AG04449 (cell line): ENCODE results near the gene ARL8B.

Source experiments
- CTCF ChIA-PET: fragments of 350-600 bp; formaldehyde crosslinking; extraction: SDS; loops from one replicate; lab custom pipeline; 2021; ENCODE audit warnings: antibody characterized with exemption; lab: Yijun Ruan, JAX
- POLR2A ChIA-PET: fragments of 400-600, 350-600 bp; formaldehyde crosslinking; extraction: SDS; loops from one replicate; lab custom pipeline; 2020; ENCODE audit warnings: antibody characterized with exemption, inconsistent platforms; lab: Yijun Ruan, JAX
- DNase-seq: peaks from one replicate; pipeline ENCODE4 v3.0.0-alpha.2; 2010; ENCODE audit warnings: low read depth, low spot score
- H3K4me3 ChIP-seq: 2 replicates; pipeline ENCODE4 v1.5.1; 2011; ENCODE audit warnings: low read depth, mild to moderate bottlenecking, control low read depth, low read length
- TF ChIP-seq, protein P1 (sequence below): IDR thresholded peaks from one replicate; pipeline ENCODE4 v1.5.1; 2011; ENCODE audit warnings: mild to moderate bottlenecking, moderate library complexity, low read length, control low read depth, inconsistent platforms; ENCODE audit not compliant: insufficient read depth; ENCODE audit errors: missing control alignments

The ARL8B gene

DNA sequence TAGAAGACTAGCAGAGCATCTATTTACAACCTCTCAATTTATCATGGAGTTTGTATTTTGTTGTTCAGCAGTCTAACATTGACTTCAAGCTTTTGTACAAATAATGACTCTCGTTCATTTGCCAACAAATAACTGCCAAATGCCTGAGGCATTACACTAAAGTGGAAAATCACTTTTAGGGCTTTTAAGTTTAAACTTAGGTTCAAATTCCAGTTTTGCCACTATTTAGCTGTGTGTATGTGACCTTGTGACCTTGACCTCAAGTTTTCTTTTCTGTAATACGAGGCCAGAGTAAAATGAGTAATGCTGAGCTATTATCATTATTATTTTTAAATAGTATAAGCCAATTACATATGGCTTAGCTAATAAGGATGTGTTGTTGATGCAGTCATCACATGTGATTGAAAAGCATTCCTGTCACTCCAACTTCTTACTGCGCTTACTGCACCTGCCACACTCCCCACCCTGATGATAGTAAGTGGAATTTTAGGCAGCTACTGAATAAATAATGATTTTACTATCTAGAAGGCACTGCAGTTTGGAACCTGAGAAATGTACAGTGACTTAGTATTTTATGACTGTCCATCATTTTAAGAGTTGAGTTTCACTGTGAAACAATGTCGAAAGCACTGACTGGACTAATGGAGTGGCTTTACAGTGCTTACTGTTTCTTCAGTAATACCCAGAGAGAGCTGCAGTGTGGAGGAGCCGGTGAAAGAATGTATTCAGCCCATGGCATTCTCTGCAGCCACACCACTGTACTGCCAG lies 16.3 kb downstream of the ARL8B start:
- TF ChIP-seq, protein P1, sequence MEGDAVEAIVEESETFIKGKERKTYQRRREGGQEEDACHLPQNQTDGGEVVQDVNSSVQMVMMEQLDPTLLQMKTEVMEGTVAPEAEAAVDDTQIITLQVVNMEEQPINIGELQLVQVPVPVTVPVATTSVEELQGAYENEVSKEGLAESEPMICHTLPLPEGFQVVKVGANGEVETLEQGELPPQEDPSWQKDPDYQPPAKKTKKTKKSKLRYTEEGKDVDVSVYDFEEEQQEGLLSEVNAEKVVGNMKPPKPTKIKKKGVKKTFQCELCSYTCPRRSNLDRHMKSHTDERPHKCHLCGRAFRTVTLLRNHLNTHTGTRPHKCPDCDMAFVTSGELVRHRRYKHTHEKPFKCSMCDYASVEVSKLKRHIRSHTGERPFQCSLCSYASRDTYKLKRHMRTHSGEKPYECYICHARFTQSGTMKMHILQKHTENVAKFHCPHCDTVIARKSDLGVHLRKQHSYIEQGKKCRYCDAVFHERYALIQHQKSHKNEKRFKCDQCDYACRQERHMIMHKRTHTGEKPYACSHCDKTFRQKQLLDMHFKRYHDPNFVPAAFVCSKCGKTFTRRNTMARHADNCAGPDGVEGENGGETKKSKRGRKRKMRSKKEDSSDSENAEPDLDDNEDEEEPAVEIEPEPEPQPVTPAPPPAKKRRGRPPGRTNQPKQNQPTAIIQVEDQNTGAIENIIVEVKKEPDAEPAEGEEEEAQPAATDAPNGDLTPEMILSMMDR = no peak
- ChIA-PET CTCF (interaction anchor here (0.8 to 1.8 kb wide), 5 partner anchors 8 to 17 kb away, joined by 4 read pairs; no protein-coding TSS in a partner anchor), POLR2A (interaction anchor here (0.7 kb wide), 1 partner anchor 16 kb away, joined by 3 read pairs; no protein-coding TSS in a partner anchor)
- no peak for DNase-seq
- no peak overlapping the region for H3K4me3 ChIP-seq

DNA sequence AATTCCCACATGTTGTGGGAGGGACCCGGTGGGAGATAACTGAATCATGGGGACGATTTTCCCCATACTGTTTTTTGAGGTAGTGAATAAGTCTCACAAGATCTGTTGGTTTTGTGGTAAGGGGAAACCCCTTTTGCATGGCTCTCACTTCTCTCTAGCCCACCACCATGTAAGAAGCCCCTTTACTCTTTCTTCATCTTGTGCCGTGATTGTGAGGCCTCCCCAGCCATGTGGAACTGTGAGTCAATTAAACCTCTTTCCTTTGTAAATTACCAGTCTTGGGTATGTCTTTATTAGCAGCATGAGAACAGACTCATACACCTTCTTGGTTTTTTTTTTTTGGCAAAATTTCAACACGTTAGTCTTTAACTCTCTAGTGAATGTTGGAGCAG lies 18.1 kb downstream of the ARL8B start:
- DNase-seq = no peak
- no peak overlapping the region for H3K4me3 ChIP-seq
- TF ChIP-seq, protein P1 = no peak
- ChIA-PET CTCF (interaction anchor here (1.2 to 1.8 kb wide), 2 partner anchors 14 to 19 kb away, joined by 3 to 4 read pairs; no protein-coding TSS in a partner anchor), POLR2A (no interaction called here)

DNA sequence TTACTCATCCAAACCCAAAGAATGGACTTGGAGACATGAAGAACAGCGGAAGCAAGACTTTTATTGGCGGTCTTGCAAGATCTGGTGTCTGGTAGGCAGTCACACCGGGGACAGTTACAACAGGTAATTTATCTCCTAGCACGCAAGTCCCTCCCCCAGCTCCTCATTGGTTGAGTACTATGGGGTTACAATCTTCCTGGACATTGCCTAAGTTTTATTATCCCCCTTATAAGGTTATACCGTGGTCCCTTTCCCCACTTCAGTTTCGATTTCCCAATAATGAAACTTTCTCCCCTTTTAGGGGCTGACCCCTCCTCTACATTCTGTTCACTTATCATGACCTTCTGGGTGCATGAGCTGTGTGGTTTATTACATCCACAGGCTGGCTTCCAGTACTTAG lies 18.7 kb downstream of the ARL8B start:
- TF ChIP-seq, protein P1 = no peak
- no peak for DNase-seq
- POLR2A ChIA-PET = no interaction called here
- CTCF ChIA-PET = no interaction called here
- no peak overlapping the region for H3K4me3 ChIP-seq

DNA sequence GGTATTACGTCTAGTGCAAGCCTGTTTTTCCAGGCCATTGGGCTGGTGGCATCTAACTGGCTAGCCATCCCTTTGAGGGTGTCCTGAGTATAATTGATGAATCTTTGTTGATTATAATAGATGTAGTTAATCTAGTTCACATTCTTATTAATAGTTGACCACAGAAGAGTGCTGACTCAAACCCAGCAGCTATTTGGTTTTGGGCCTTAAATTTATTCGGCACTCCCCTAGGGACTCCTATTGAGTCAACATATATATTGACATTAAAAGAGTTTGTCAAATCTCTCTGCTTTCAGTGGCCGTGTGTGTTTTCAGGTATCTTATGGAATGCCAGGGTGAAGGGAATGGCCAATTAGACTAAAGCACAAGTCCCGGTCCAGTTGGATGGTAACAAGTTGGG lies 19.7 kb downstream of the ARL8B start:
- no peak for DNase-seq
- TF ChIP-seq, protein P1 = no peak
- POLR2A ChIA-PET = no interaction called here
- no peak overlapping the region for H3K4me3 ChIP-seq
- CTCF ChIA-PET = no interaction called here

DNA sequence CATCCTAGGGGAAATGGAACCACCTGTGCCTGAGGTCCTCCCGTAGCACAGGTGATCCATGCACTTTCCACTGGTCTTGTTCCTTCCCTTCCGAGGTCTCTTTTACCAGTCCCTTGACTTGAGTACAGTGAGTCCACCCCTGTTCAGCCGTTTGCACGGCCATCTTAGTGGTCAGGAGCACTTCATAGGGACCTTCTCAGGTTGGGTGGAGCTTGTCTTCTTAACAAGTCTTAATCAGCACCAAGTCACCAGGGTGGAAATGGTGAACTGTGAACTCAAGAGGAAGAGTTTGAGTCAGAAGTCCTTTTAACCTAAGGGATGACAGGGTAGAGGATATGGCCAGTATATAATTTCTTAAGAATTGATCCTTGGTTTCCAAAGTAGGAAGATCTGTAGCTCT lies 21.4 kb downstream of the ARL8B start:
- no peak overlapping the region for H3K4me3 ChIP-seq
- POLR2A ChIA-PET = no interaction called here
- CTCF ChIA-PET = no interaction called here
- DNase-seq = no peak
- TF ChIP-seq, protein P1 = no peak

DNA sequence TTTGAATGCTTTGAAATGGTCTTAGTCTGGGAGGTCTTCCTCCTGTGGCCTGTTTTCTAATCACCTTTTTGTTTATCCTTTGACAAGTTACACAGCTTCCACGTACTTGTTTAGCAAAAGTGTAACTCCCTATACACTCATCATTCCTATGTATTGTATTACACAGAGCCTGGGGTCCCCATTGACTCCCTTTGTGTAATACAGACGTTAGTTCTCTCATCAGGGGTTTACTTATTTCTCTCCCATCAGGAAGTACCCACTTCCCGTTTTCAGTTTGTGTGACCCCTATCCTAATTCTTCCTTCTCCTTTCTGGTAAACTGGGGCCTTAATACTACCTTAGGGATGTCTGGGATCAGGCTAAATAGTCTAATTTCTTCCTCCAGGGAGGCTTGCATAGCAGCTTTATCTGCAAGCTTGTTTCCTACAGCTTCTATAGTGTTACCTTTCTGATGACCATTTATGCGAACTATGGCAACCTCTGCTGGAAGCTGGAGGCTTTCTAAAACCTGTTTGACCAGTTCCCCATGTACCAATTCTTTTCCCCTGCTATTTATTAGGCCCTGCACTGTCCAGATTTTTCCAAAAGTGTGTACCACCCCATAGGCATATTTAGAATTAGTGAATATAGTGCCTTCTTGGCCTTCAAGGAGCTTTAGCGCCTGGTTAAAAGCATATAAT lies 22.4 kb downstream of the ARL8B start:
- DNase-seq = no peak
- TF ChIP-seq, protein P1 = no peak
- CTCF ChIA-PET = no interaction called here
- POLR2A ChIA-PET = no interaction called here
- H3K4me3 ChIP-seq = no peak overlapping the region
